HG03175 (cell line): ENCODE results near the gene BTG2.
A peak's percentile ranks its signal among the peaks of the same experiment; 100 is the strongest.
"Not testable (repeated sequence)": the region's sequence is repeated elsewhere in the genome, so short reads cannot be mapped to it uniquely, and the experiment has no call there.

Source experiments
- ATAC-seq: cut with Tn5 transposase; IDR thresholded peaks from one replicate; pipeline ENCODE4 v1.9.1; 2021; ENCODE audit warnings: mild to moderate bottlenecking, moderate library complexity; ENCODE audit not compliant: unreplicated experiment

BTG2 gene

GRCh38 chr1:203304919-203305808 lies at the start of gene BTG2:
Gene BTG2 (plus strand): TSS chr1:203305519. CDS start chr1:203305607, 88 bp downstream.
- peak; percentile 71 for ATAC-seq

- ATAC-seq, result not testable (repeated sequence)
These were observed 48.7 kb upstream of the BTG2 start for GRCh38 chr1:203256636-203257035.

- ATAC-seq, result no peak
These were observed 41.8 kb upstream of the BTG2 start for GRCh38 chr1:203263496-203263895.

- ATAC-seq, result no peak
These were observed 41.2 kb upstream of the BTG2 start for GRCh38 chr1:203264052-203264501.

- no peak for ATAC-seq
These were observed 39.8 kb upstream of the BTG2 start for GRCh38 chr1:203265541-203265940.

- not testable (repeated sequence) for ATAC-seq
These were observed 39.2 kb upstream of the BTG2 start for GRCh38 chr1:203266140-203266539.

- ATAC-seq, result peak; percentile 47
These were observed 37.9 kb upstream of the BTG2 start for GRCh38 chr1:203267347-203267846.

- ATAC-seq, result no peak
These were observed 37.4 kb upstream of the BTG2 start for GRCh38 chr1:203267912-203268311.

- ATAC-seq, result no peak
These were observed 36.2 kb upstream of the BTG2 start for GRCh38 chr1:203268901-203269653.

GRCh38 chr1:203269654-203270020 lies 35.7 kb upstream of the BTG2 start:
- no peak for ATAC-seq

- no peak for ATAC-seq
These were observed 34.9 kb upstream of the BTG2 start for GRCh38 chr1:203270448-203270847.

GRCh38 chr1:203271018-203271743 lies 34.1 kb upstream of the BTG2 start:
- no peak for ATAC-seq

GRCh38 chr1:203271962-203272632 lies 33.2 kb upstream of the BTG2 start:
- no peak for ATAC-seq

- no peak for ATAC-seq
These were observed 32.6 kb upstream of the BTG2 start for GRCh38 chr1:203272633-203273205.

GRCh38 chr1:203273206-203273868 lies 32.0 kb upstream of the BTG2 start:
- ATAC-seq, result peak; percentile 68

GRCh38 chr1:203273869-203274602 lies 31.3 kb upstream of the BTG2 start:
- no peak for ATAC-seq

GRCh38 chr1:203274603-203275381 lies 30.5 kb upstream of the BTG2 start:
- no peak for ATAC-seq

- no peak for ATAC-seq
These were observed 29.6 kb upstream of the BTG2 start for GRCh38 chr1:203275656-203276272.
